Stimulated activated CD4-positive, alpha-beta T cell treated with anti-CD3 and anti-CD28 coated beads, TNF-alpha, amount 100 ng/mL, for 48 hours (primary cell): ENCODE measurements around the gene SIAH2.

ENCODE experiments used
- DNase-seq, 3 donors: peaks; one replicate each; pipeline ENCODE4 v3.0.0-alpha.2; 2020; ENCODE audit warnings: low read depth in 3 of 3

SIAH2 gene

GRCh38 chr3:150733936-150734794 is 28.8 kb downstream of the SIAH2 start:
- DNase-seq = no peak

GRCh38 chr3:150733373-150733935 is 29.5 kb downstream of the SIAH2 start:
- no peak for DNase-seq

- no peak for DNase-seq
Measured at GRCh38 chr3:150729682-150730360, 33.1 kb downstream of the SIAH2 start.

- DNase-seq = no peak
Measured at GRCh38 chr3:150727653-150728502, 35.1 kb downstream of the SIAH2 start.

GRCh38 chr3:150725548-150725947 is 37.4 kb downstream of the SIAH2 start:
- DNase-seq = no peak

- DNase-seq = no peak
Measured at GRCh38 chr3:150723946-150724345, 39.0 kb downstream of the SIAH2 start.

GRCh38 chr3:150722267-150722666 is 40.7 kb downstream of the SIAH2 start:
- DNase-seq = no peak

GRCh38 chr3:150721285-150722130 is 41.5 kb downstream of the SIAH2 start:
- no peak for DNase-seq

GRCh38 chr3:150720444-150720843 is 42.5 kb downstream of the SIAH2 start:
- no peak for DNase-seq

GRCh38 chr3:150710097-150710496 is 52.9 kb downstream of the SIAH2 start:
- no peak for DNase-seq

- DNase-seq = peak; percentile 75 to 80 (median 80)
Measured at GRCh38 chr3:150703756-150704344, 59.1 kb downstream of the SIAH2 start, which contains the start of gene ERICH6. ERICH6 (minus strand) TSS chr3:150703920; CDS start chr3:150703898, 22 bp downstream.

- no peak for DNase-seq
Measured at GRCh38 chr3:150703299-150703755, 59.6 kb downstream of the SIAH2 start.

- DNase-seq = no peak
Measured at GRCh38 chr3:150699068-150699639, 63.8 kb downstream of the SIAH2 start.

GRCh38 chr3:150697646-150698045 is 65.3 kb downstream of the SIAH2 start:
- DNase-seq = no peak

GRCh38 chr3:150691414-150692040 is 71.4 kb downstream of the SIAH2 start:
- DNase-seq = no peak
